SH-SY5Y (cell line): ENCODE data around the gene MSH2.

Experiments
- GATA2 ChIP-seq: IDR thresholded peaks from 2 replicates; pipeline ENCODE4 v1.6.1; 2011; ENCODE audit warnings: mild to moderate bottlenecking, low read depth, low read length
- GATA3 ChIP-seq: IDR thresholded peaks from 2 replicates; pipeline ENCODE4 v1.6.1; 2011; ENCODE audit warnings: low read depth, mild to moderate bottlenecking, low read length, moderate library complexity

DNA sequence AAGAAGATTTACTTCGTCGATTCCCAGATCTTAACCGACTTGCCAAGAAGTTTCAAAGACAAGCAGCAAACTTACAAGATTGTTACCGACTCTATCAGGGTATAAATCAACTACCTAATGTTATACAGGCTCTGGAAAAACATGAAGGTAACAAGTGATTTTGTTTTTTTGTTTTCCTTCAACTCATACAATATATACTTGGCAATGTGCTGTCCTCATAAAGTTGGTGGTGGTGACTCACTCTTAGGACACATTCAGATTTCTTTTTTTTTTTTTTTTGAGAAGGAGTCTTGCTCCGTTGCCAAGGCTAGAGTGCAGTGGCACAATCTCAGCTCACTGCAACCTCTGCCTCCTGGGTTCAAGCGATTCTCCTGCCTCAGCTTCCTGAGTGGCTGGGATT is 26.8 kb downstream of the MSH2 start:
- TF ChIP-seq GATA3 (no peak), GATA2 (no peak)
